Pulmonary artery endothelial cell (primary cell): ENCODE data around the gene NEK11. TPM values are rescaled to one million over a fixed set of nuclear protein-coding genes. Genes with fewer than 3 reads are reported as not detected.

Source experiments
- DNase-seq: peaks from one replicate; pipeline ENCODE4 v3.0.0-alpha.2; 2011; ENCODE audit warnings: low read depth, low spot score
- total RNA-seq: library from RNA; depleted of rRNA; stranded (reverse); fragments of >200 nt; gene quantifications from 2 replicates; pipeline ENCODE4 v1.2.3, GENCODE V29; 2014

The NEK11 gene, protein sequence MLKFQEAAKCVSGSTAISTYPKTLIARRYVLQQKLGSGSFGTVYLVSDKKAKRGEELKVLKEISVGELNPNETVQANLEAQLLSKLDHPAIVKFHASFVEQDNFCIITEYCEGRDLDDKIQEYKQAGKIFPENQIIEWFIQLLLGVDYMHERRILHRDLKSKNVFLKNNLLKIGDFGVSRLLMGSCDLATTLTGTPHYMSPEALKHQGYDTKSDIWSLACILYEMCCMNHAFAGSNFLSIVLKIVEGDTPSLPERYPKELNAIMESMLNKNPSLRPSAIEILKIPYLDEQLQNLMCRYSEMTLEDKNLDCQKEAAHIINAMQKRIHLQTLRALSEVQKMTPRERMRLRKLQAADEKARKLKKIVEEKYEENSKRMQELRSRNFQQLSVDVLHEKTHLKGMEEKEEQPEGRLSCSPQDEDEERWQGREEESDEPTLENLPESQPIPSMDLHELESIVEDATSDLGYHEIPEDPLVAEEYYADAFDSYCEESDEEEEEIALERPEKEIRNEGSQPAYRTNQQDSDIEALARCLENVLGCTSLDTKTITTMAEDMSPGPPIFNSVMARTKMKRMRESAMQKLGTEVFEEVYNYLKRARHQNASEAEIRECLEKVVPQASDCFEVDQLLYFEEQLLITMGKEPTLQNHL
- total RNA-seq = 2.1 and 2.2 TPM in 2 replicates

DNA sequence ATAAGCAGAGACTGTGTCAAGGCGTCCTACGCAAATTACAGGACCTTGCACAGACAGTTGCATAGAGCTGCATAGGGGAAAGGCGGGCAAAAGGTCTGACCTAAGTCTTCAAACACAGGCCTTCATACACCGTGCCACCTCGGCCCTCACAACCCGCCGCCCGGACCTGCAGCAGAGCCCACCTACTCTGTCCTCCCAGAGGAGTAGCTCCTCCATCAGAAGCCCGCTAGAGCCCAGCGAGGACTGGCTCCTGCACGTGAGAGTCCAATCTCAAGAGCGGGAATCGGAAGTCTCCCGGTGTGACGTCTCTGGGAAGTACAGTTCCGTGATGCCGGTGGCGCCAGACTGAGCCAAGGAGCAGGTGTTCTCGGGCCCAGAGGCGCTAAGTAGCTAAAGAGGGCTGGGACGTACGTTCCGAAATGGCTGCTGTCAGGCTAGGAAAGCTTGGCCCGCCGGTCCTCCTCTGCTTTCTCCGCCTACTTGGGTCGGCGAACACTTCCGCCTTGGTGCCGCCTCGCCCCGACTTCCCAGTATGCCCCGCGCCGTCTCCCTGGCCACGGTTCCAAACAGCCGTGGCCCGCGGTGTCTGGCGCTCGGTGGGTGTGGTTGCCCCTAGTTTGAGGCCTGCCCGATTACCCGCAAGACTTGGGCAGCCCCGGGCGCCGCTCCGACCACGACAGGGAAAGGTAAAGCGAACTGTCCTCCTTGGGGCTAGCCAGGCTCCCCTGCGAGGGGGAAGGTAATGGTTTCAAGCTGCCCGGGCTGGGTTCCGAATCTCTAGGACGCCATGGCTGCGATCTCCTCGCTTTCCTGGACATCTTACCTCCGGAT is at the start of gene NEK11, which contains the start of gene ASTE1:
TSS of gene NEK11 (plus strand) at position 557 of the 831 bp plus-strand sequence. CDS start 2,832 bp downstream, outside the sequence.
TSS of gene ASTE1 (minus strand) at position 505 of the 831 bp plus-strand sequence. CDS start 1,519 bp downstream, outside the sequence.
- DNase-seq = peak; percentile 63

DNA sequence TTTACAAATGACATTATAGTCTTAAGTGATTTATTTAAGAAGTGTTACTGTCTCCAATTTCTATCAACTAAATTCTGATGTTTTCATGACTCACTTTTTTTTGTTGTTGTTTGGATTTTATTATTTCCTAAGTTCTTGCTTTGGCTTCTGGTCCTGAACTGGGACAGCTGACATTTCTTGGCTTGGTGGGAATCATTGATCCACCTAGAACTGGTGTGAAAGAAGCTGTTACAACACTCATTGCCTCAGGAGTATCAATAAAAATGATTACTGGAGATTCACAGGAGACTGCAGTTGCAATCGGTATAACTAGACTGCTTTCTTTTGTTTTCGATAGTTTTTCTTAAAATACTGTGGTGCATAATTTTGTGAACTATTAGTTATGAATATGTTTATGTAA is 47.6 kb upstream of the NEK11 start:
- DNase-seq = no peak

DNA sequence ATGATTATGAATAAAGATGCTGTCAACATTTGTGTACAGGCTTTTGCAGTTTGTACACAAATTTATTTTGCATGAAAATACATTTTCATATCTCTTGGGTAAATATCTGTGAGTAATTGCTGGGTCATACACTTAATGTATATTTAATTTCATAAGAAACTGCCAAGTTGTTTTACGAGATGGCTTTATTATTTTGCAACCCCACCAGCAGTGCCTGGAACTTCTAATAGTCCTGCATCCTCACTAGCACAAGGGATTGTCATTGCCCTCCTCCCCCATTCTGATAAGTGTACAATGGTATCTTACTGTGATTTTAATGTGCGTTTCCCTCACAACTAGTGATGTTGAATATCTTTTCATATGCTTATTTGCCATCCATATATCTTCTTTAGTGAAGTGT is 45.2 kb upstream of the NEK11 start:
- DNase-seq = no peak

DNA sequence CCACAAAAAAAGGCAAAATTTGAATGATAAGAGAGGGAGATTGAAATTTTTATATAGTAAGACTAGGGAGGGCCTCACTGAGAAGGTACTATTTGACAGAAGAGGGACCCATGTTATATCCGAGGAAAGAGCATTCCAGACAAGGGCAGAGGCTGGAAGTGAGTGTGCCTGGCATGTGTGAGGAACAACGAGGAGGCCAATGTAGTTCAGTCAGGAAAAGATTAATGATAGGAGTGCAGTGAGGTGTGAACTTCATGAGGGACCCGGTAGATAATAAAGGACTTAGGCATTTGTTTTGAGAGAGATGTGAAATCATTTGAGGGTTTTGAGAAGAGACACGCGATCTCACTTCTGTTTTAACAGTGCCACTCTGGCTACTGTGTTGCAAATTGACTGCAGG is 36.4 kb upstream of the NEK11 start:
- DNase-seq = no peak

DNA sequence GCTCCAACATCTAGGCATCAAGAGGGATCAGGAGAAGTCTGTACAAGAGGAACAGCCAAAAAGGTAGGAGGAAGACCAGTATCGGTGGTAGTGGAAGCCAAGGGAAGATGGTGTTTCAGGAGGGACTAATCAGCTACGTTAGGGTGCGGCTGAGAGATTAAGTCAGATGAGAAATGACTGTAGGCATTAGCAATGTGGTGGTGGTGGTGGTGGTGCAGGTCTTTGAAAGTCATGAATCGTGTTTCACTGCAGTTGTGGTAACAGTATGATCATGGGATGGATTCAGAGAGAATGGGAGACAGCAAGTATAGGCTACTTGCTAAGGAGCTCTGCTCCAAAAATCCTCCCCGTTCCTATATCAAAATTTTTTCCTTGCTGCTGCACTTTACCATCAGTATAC is 35.6 kb upstream of the NEK11 start:
- DNase-seq = no peak

DNA sequence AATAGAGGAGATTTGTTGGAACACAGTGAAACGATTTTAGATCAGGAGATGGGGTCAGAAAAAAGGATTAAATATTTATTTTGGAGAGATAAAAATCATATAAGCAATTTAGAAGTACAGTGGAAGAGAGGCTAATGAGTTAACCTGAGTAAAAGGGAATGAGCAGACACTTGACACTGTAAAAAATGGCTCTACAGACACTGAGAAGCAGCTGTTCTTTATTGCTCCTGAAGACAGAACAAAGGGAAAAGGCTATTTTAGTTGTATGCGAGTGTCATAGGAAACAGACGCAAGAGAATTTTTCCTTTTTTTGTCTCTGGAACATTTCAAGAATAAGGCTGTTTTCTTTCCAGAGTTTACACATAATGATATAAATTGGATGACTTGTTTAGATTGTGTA is 34.3 kb upstream of the NEK11 start:
- DNase-seq = no peak

DNA sequence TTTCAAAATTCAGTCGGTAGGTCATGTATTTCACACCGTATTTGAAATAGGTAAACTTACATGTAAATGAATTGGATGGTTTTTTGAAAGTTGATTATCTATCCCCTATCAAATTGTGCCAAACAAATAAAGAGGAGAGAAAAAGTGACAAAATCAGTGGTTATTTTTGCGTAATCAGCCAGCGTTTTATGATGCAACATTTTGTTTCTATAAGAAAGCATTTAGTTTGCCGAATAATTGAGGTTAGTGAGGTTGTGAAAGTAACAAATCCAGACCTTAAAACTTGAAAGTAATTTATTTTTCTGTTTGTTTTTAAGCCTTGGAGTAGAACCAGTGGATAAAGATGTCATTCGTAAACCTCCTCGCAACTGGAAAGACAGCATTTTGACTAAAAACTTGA is 29.4 kb upstream of the NEK11 start:
- DNase-seq = no peak

DNA sequence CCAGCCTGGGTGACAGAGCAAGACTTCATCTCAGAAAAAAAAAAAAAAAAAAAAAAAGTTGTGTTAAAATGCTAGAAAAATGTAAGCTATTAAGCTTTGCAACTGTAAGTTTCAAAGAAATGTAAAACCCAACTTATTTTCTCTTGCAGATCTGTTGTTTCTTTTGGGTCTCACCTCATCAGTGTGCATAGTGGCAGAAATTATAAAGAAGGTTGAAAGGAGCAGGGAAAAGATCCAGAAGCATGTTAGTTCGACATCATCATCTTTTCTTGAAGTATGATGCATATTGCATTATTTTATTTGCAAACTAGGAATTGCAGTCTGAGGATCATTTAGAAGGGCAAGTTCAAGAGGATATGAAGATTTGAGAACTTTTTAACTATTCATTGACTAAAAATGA is 25.6 kb upstream of the NEK11 start:
- no peak for DNase-seq

DNA sequence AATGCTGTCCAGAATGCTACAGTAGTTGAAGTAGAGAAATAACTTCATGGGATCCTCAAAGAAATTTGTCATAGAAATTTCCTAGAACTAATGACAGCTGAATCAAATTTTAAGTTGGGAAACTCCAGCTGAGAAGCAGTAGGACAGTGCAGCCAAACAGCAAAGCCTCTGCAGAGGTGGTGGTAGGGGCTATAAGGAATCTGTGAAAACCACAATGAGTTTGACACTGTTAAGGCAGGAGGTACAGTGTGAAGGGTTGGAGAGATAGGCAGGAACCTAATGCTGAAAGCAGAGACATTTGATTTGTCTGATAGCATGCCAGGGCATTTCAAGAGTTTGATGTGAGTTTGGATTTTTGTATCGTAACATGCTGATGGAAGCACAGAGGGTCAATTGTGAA is 22.1 kb upstream of the NEK11 start:
- no peak for DNase-seq

DNA sequence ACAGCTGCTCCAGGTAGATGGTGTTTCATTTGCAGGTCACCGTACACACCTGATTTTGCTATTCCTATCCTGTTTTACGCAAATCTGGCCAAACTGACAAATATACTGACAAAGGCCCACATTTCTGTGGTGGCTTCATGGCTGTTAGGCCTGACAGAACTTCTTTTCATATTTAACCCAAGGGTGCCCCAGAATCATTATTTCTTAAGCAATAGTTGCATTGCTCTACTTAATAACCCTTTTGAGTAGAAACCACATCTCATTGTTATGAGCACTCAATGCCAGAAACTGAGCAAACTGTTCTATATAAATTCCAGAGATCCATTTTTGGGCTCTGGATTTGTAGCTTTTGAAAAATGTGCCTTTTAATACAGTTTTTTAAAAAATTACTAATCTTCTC is 19.4 kb upstream of the NEK11 start:
- no peak for DNase-seq

DNA sequence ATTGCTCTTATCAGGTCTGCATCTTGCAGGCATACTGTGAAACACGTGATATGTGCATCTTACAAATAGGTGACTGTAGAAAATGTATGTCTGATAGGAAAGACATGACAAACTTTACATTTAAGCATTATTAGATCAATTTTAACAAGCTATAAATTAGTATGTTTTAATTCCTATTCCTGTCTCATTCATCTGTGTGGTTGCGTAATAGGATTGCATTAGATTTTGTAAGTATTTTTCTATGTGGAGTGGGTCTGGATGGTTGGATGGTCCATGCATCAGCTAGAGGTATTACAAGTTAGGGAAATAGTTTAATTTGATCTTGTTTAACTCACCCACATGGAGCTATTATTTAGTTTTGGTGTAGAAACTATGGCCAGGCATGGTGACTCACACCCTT is 18.9 kb upstream of the NEK11 start:
- no peak for DNase-seq

DNA sequence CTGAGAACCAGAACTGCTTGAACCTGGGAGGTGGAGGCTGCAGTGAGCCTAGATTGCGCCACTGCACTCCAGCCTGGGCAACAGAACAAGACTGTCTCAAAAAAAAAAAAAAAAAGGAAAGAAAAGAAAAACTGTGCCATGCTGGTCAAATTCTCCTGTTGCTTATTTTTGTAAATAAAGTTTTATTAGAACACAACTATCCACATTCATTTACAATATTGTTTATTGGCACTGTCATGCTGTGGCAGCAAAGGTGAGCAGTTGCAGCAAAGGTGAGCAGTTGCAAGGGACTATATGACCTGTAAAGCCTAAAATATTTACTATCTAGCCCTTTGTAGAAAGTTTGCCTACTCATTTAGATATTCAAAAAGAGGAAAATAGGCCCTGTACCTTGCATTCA is 18.4 kb upstream of the NEK11 start:
- no peak for DNase-seq

DNA sequence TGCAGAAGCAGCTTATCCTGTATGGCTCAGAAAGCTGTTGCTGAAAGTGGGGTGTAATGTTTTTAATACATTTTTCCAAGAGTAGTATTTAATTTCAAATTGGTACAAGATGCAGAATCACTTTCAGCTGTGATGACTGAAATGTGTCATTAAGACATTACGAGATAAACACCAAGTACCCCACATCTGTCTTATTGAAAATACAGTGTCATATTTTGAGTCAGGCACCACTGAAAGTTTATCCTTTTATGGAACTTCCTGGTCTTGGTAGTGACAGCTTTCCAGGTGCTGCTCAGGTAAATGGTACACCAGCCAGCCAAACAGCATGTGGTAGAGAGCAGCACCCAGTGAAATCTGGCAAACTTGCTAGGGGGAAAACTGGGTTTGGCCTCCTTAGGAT is 17.0 kb upstream of the NEK11 start:
- no peak for DNase-seq

DNA sequence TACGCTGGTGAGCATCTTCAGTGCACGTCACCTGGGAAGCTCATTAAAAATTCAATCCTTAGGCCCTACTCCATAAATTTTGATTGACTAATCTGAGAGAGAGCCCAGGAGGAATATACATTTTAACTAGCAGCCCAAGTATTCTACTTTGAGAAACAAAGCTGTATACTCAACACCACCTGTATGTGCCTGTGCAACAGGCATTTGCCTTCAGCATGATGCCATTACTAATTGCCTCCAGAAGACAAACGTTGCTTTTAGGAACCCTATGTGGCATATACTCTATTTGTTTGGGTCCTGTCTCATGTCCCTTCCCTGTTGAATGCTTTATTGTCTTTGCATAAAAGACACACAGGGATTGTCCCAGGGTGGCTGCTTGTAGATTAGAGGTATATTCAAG is 7.7 kb upstream of the NEK11 start:
- no peak for DNase-seq

DNA sequence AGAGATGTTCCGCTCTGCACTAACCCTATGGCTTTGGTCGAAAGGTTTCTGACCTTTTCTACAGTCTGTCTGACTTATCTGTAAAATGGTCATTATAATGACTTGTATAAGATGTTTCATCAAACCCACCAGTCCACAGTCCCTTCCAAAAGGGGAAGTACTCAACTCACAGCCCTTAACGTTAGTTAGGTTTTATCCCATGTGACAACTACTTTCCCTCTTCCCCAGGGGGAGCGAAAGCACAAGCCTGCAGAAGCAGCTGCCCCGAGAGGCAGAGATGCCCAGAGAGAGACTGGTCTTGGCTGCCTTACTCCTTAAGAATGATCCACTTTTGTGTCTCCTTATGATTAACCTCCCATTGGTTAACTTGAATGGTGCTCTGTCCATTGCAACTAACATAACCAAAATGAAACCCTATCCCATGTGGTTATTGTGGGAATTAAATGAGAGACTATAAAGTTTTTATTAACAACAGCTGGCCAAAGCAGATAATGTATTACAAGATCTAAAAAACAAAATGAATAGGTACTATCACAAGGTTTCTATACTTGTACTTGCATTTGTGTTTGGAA is 6.5 kb upstream of the NEK11 start:
- no peak for DNase-seq

DNA sequence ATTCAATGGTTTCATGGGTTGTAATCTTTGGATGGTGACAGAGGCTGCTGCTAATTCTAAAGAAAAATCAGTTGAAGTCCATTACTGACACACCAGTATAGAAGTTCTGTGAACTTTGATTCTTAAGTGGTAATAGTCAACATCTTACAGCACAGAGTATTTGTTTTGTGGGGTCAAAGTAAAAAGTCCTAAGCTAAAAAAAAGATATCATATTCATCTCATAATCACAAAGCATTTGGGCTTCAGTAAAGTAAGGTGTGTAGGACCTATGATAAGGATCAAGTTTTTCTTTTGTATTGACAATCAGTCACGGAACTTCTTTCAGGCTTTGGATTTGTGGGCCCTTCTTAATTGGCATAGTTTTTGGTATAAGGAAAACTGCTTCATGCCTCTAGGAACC is 1.1 kb upstream of the NEK11 start:
- DNase-seq = no peak

DNA sequence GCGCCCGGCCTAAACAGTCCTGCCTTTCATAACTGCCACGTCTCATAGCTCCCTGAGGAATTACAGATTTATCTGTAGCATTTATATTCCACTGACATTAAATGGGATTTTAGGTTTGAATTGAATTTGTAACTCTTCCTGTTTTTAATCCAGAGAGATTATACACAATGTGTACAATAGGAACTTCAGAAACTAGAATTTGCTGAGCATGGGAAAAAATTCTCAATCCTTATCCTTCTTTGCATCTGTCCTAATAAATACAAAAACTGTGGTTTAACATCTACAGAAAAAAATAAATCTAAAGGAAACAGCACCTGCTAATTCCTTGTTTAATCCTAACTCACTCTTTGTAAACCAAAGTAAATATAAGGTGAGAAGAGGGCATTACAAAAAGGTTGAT is 2.2 kb downstream of the NEK11 start:
- DNase-seq = no peak

DNA sequence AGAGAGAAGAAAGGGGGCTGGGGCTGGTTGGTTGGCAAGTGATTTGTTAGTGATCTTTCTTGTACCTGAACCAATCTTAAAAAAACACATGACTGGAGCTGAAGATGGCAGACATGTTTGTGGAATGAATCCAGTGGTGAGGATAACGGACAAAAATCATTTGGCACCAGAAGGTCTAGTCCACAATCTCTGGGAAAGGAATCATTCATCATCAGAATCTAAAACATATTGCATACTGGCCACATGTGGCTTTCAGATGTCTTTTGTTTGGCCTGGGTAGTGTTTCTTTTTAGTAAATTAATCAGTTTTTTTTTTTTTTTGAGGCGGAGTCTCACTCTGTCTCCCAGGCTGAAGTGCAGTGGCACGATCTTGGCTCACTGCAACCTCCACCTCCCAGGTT is 5.0 kb downstream of the NEK11 start:
- no peak for DNase-seq

DNA sequence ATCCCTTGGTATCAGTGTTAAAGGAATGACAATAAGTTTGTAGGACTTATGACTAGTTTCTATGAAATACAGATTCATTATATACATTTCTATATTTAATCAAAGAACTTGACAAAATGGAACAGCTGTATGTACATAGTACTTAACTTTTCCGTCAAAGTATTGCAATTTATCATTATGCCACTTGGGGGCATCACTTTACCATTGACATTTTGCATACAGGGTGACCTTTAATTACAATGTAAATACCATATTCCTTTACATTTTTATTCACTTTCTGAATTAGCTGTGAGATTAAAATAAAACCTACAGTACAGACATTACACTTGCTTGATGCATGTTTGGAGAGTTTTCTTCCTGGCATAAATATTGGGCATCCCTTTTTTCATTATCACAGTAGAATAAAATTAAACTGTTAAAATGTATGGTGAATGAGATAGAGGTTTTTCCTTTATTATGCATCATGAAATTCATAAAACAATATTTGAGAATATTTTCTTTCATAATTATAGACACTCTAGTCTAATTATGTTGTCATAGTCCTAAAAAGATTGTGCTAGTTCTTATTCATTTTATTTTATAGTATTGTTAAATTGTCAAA is 6.9 kb downstream of the NEK11 start:
- DNase-seq = no peak

DNA sequence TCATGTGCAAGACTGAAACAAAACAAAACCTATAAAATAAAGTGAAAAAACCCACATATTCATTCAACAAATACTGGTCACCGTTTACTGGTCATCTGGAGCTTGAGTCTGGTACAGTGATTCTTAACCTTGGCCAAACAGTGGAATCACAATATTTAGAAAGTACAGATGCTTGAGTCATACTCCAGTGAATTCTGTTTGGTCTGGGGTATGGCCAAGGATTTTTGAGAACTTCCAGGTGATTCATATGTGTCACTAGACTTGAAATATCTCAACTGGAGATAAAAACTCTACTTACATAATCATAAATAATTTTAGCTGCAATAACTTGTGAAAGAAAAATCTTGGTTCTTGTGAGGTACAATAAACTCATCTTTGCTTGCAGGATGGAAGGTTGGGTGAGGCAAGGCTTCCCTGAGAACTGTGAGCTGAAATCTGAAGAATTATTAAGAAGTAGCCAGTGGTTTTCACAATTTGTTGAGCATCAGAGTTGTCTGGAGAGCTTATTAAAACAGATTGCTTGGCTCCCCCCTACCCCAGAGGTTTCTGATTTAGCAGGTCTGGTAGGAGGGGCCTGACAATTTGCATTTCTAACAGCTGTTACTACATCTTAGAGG is 9.6 kb downstream of the NEK11 start:
- DNase-seq = no peak

DNA sequence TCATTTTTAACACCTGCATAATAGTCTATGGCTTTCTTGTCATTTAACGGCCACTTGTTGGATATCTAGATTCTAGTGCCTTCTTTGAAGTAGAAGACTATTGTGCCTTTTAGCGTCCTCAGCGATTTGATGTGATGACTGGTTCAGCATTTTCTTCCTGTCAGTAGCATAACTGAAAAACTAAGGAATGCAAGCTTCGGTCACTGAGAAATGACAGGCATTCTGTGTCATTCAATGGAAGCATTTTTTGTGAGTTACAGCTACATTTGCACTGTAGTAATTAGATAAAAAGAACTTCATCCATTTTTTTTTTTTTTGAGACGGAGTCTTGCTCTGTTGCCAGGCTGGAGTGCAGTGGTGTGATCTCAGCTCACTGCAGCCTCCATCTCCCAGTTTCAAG is 10.3 kb downstream of the NEK11 start:
- DNase-seq = no peak
